ENCODE results near the gene FUT8.
A peak's percentile ranks its signal among the peaks of the same experiment; 100 is the strongest.
"Not testable (repeated sequence)": the region's sequence is repeated elsewhere in the genome, so short reads cannot be mapped to it uniquely, and the experiment has no call there.

The FUT8 gene

GRCh38 chr14:65631040-65631439, 218.5 kb downstream of the FUT8 start:
- in situ Hi-C loops (cut with HindIII; ENCODE audit: low sequenced_read_pairs): no loop called here
- no peak for DNase-seq (ENCODE audit: low read depth)

GRCh38 chr14:65632487-65632886, 220.0 kb downstream of the FUT8 start:
- no peak for TF ChIP-seq CTCF (IDR thresholded peaks at IDR 0.05; ENCODE audit: low read depth, low read length, missing control alignments)
- in situ Hi-C loops (cut with HindIII; ENCODE audit: low sequenced_read_pairs): no loop called here
- DNase-seq (ENCODE audit: low read depth): no peak
- H3K4me3 ChIP-seq (ENCODE audit: low read depth, low read length): no peak overlapping the region

More at GRCh38 chr14:65631040-65631439, 218.5 kb downstream of the FUT8 start:
- no peak overlapping the region for H3K4me3 ChIP-seq (ENCODE audit: low read depth, low read length)
- no peak for TF ChIP-seq CTCF (IDR thresholded peaks at IDR 0.05; ENCODE audit: low read depth, low read length, missing control alignments)

GRCh38 chr14:65633666-65634065, 221.1 kb downstream of the FUT8 start:
- in situ Hi-C loops (cut with HindIII; ENCODE audit: low sequenced_read_pairs); H3K4me3 ChIP-seq (ENCODE audit: low read depth, low read length); DNase-seq (ENCODE audit: low read depth): not testable (repeated sequence)

- peak; percentile 23 for DNase-seq (ENCODE audit: low read depth)
- in situ Hi-C loops (cut with HindIII; ENCODE audit: low sequenced_read_pairs): no loop called here
- TF ChIP-seq CTCF (IDR thresholded peaks at IDR 0.05; ENCODE audit: low read depth, low read length, missing control alignments): no peak
Observed at GRCh38 chr14:65637780-65638179, 225.2 kb downstream of the FUT8 start.

GRCh38 chr14:65639216-65639615, 226.7 kb downstream of the FUT8 start:
- in situ Hi-C loops (cut with HindIII; ENCODE audit: low sequenced_read_pairs): no loop called here
- no peak for TF ChIP-seq CTCF (IDR thresholded peaks at IDR 0.05; ENCODE audit: low read depth, low read length, missing control alignments)
- no peak overlapping the region for H3K4me3 ChIP-seq (ENCODE audit: low read depth, low read length)
- no peak for DNase-seq (ENCODE audit: low read depth)

More at GRCh38 chr14:65637780-65638179, 225.2 kb downstream of the FUT8 start:
- no peak overlapping the region for H3K4me3 ChIP-seq (ENCODE audit: low read depth, low read length)

- DNase-seq (ENCODE audit: low read depth): no peak
- TF ChIP-seq CTCF (IDR thresholded peaks at IDR 0.05; ENCODE audit: low read depth, low read length, missing control alignments): no peak
- H3K4me3 ChIP-seq (ENCODE audit: low read depth, low read length): no peak overlapping the region
- in situ Hi-C loops (cut with HindIII; ENCODE audit: low sequenced_read_pairs): no loop called here
Observed at GRCh38 chr14:65650826-65651225, 238.3 kb downstream of the FUT8 start.

- H3K4me3 ChIP-seq (ENCODE audit: low read depth, low read length): no peak overlapping the region
- DNase-seq (ENCODE audit: low read depth): no peak
- TF ChIP-seq CTCF (IDR thresholded peaks at IDR 0.05; ENCODE audit: low read depth, low read length, missing control alignments): no peak
- in situ Hi-C loops (cut with HindIII; ENCODE audit: low sequenced_read_pairs): no loop called here
Observed at GRCh38 chr14:65656554-65656953, 244.0 kb downstream of the FUT8 start.

Measured in astrocyte of the cerebellum (primary cell).